GM18868 (cell line): Measurements from ENCODE around the gene WDPCP.

ENCODE experiments used
- ATAC-seq: cut with Tn5 transposase; IDR thresholded peaks from one replicate; pipeline ENCODE4 v1.9.1; 2021; ENCODE audit warnings: mild to moderate bottlenecking, moderate library complexity; ENCODE audit not compliant: unreplicated experiment

Gene WDPCP

DNA sequence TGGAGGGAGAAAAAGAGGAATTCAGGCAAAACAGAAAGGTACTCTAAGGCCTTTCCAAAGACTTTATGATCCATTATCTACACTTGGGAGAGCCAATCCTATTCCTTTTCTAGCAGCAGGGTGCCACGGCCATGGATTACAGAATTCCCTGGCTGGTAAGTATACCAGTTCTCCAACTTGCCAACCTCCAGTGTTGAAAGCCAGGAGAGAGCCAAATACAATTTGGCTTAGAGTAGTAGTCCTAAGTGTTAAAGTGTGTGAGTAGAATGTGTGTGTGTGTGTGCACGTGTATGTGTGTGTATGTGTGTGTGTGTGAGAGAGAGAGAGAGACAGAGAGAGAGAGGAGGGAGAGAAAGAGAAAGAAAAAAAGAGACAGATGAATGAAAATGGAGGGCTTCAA is 43.3 kb downstream of the WDPCP start:
- ATAC-seq = no peak

DNA sequence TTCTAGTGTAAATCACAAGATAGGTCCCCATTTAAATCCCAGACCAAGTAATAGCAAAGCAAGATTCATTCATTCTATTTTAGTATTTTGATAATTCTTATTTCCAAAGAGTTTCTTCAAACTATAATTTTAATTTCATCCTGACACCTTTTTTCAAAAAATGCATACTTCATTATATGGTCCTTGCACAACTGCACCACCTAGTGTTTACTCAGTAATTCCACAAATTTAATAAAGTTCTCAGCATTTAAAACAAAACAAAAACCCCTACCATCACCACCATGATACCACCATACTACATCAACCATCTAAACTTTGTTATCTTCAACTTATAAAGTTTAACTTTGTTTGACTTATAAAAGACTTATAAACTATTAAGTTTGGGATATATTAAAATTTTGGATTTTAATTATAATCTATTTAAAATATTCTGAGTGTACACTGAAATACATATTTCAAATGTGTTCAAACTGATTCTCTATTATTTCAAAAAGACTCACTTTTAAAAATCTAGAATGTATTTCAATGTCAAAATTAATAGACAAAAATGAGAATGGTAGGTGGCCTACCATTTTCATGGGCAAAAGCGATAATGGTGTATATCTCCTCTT is 44.2 kb downstream of the WDPCP start:
- no peak for ATAC-seq

DNA sequence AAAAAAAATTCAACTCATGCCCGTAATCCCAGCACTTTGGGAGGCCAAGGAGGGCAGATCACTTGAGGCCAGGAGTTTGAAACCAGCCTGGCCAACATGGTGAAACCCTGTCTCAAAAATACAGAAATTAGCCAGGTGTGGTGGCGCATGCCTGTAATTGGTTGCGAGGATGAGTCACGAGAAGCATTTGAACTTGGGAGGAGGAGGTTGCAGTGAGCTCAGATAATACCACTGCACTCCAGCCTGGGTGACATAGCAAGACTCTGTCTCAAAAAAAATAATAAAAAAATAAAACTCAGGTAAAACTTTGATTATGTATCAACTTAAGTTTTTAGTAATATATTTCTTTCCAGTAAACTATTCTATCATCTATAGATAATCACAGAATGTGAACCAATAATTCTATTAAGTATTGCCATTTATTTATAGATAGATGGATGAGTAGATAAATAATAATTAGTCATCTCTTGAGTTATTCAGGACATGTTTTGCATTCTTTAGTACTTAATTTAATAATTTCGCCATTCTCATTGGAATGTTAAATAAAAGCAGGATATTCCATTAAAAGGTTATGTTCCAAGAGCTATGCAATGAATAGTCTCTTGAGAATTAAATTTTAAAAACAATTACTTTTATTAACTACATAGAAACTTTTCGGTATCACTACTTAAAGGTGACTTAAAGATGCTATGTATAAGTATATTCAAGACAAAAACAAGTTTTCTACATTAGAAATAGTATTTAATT is 48.7 kb downstream of the WDPCP start:
- ATAC-seq = no peak

DNA sequence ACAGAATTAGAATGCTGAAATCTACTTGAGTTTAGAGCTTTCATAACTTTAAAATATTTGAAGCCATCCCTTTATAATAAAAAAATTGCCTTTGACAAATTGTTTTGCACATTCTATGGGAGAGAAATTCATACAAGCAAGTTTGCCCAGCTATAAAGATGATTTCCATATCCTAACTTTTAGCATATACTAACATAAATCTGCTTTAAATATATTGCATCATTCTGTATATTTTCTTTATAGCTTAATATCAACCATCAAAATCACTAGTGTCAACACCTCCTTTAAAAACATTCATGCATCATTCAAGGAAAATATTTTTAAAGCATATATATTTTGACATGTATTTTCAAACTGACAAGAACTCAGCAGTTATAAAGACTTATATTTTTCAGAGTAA is 49.9 kb downstream of the WDPCP start:
- ATAC-seq = no peak

DNA sequence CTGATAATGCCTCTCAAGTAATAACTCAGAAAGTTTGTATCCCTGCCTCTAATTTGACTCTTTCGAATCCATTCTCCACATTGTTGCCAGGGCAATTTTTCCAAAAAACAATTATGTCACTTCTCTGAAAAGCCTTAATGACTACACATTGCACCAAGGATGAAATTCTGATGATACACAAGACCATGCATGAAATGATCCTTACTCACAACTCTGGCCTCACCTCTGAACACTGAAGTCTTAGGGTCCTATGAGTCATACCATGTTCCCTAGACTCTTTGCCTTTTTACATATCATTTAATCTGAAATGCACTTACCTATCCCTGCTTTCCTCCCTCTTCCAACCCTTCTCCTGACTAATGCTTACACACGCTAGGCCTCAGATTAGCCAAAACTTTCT is 51.0 kb downstream of the WDPCP start:
- ATAC-seq = no peak

DNA sequence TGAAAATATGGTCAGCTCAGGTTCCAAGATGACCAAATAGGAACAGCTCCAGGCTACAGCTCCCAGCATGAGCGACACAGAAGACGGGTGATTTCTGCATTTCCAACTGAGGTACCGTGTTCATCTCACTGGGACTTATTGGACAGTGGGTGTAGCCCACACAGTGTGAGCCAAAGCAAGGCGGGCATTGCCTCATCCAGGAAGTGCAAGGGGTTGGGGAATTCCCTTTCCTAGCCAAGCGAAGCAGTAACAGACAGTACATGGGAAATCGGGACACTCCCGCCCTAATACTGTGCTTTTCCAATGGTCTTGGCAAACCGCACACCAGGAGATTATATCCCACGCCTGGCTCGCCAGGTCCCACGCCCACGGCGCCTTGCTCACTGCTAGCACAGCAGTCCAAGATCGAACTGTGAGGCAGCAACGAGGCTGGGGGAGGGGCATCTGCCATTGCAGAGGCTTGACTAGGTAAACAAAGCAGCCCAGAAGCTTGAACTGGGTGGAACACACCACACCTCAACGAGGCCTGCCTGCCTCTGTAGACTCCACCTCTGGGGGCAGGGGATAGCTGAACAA is 57.5 kb downstream of the WDPCP start:
- ATAC-seq = no peak

DNA sequence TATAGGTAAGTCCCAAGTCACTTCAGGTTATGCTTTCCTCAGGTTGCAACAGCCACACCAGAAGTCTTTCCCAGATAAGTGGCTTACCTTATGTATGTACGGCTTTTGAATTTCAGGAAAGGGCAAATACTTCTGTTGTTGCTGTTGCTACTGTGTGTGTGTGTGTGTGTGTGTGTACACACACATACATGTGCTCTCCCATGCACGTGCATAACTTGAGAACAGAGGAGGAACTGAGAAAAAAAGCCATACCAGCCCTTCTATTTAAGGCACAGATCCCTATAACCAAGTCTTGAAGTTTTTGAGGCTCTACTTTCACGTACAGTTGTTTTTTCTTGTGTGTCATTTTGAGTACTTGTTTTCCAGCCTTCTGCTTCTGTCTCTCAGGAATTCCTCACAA is 62.4 kb downstream of the WDPCP start:
- ATAC-seq = no peak

DNA sequence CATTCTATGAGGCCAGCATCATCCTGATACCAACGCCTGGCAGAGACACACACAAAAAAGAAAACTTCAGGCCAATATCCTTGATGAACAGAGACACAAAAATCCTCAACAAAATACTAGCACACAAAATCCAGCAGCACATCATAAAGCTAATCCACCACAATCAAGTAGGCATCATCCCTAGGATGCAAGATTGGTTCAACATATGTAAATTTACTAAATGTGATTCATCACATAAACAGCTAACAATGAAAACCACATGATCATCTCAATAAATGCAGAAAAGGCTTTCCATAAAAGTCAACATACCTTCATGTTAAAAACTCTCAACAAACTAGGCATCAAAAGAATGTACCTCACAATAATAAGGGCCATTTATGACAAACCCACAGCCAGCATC is 65.3 kb downstream of the WDPCP start:
- ATAC-seq = no peak

DNA sequence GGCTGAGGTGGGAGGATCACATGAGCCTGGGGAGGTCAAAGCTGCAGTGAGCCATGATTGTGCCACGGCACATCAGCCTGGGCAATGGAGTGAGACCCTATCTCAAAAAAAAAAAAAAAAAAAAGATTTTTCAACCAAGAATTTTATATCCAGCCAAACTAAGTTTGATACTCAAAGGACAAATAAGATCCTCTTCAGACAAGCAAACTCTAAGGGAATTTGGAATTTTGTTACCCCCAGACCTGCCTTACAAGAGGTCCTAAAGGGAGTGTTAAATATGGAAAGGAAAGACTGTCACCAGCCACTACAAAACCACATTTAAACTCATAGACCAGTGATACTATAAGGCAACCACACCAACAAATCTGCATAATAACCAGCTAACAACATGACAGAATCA is 67.5 kb downstream of the WDPCP start:
- no peak for ATAC-seq

DNA sequence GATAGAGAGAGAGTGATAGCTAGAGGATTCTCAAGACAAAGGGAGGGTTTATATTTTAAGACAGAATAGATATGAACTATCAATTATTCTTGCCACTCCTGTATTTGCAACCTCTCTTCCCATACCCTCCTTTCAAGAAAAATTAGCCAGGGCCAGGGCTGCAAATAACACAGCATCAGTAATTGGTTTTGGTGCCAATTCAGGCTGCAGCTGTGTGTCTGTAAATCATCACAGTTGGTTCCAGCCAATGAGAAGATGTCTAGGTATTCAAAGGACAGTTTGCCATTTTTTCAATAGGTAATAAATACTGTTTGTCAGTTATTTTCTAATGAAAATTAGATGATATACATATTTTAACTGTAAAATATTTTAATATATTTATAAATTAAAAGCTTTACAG is 73.5 kb downstream of the WDPCP start:
- no peak for ATAC-seq

DNA sequence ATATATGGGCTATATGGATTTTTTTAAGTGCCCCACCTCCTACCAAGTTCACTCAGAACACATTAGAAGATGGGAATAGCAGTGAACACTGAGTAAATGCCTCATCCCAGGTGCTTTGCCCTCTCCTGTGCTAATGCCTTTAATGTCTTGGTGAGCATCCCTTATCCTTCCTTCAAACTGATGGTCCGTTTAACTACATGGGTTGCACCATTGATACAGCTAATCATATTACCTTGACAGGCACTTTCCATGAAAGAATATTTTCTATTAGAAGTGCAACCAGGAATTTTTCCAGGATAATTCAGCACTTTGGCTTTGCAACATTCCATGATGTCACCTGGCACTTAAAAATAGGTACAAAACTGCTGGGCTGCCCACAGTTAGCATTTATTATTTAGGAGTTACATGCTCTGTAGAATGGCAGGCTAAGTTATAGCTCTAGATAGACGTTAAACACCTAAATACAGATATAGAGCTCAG is 74.0 kb downstream of the WDPCP start:
- ATAC-seq = no peak

DNA sequence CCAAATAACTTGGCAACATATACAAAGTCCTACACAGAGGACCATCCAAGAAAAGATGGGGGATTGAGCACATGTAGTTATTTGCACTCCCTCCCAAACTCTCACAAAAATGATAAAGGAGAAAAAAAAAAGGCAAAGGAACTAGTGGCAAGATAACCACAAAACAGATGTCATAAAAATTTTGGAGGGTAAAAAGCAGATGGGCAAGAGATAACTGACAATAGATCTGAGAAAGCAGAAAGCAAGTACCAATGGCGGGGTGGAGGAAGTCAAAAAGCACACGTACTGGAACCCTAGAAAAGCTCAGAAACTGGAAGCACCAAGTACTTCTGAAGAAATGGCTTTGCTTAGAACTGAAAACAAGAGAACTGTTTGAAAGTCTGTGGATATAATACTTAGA is 82.0 kb downstream of the WDPCP start:
- no peak for ATAC-seq

DNA sequence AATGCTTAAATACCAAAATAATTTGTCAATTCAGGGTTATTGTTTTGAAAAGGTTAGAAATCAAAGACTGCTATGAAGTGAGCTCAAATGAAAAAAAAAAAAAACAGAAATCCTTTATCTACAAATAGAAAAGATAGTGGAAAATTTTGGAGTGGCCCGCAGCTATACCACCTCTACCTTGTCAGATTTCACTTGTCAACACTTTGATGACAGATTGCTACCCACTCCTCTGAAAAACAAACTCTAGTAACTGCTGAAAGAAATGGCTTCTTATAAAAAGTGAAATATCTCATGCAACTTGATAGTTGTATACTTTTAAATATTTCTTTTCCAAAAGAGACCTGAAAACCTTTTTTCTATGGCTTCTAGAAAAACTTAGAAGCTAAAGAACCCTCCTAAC is 84.5 kb downstream of the WDPCP start:
- no peak for ATAC-seq

DNA sequence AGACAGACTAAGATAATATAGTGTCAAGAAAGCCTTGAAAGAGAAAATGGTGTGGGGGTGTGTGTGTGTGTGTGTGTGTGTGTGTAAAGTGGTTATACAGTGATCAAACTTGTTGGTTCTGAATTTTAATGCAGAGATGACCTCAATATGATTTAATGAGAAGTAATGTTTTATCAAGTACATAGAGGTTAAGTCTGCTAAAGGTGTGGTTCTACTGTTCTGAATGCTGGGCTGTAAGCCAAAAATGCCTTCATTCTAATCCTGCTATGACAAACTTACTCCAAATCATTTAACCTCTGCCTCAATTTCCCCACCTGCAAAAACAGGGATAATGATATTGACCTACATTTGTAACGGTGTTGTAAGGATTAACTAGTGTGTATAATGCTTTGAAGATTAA is 87.9 kb downstream of the WDPCP start:
- no peak for ATAC-seq

DNA sequence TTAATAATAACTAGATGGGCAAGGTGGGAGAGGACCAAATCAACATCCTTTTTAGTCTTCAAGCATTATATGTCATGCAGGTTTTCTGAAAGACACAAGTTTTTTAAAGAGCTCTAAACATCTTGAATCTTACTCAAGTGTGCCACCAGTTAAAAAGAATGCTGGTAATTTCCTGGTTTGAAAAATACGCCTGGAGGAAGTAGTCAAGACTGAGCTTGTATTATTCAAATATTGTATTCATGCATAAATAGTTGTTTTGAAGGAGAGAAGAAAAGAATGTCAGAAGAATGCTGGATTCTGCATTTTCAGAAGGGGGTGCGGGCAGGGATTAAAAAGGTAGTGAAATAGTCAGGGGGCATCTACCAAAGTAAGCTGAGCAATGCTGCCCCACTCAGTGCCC is 90.7 kb downstream of the WDPCP start:
- ATAC-seq = no peak

DNA sequence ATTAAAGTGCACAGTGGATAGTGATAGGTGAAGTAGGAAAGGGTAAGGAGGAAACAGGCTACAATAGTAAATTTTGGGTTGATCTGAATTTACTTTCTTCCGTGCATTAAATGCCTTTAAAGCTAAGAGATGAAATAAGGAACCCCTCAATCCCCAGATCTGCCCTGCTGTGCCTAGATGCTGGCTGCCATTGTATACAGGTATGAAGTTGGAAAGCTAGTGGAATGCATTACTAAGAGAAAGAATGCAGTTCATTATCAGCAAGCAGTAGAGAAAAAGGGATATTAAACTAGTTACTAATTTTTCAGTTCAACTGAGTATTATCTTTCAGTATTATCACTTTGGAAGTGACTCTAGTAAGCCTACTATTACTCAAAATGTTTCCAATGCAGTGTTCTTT is 93.3 kb downstream of the WDPCP start:
- ATAC-seq = no peak

DNA sequence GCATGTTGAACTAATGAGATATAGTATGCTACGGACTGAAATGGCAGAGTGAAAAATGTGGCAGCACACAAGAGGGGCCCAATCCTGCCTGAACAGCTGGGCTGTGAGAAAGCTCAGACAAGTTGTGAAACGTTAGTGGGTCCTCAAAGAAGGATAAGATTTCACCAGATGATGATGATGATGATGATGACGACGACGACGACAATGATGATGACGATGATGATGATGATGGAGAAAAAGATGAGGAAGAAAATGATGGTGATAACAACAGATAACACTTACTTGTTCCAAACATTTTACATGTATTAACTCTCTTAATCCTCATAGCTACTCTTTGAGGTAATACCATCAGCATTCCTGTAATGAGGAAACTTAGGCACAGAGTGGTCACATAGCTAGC is 94.2 kb downstream of the WDPCP start:
- ATAC-seq = no peak

DNA sequence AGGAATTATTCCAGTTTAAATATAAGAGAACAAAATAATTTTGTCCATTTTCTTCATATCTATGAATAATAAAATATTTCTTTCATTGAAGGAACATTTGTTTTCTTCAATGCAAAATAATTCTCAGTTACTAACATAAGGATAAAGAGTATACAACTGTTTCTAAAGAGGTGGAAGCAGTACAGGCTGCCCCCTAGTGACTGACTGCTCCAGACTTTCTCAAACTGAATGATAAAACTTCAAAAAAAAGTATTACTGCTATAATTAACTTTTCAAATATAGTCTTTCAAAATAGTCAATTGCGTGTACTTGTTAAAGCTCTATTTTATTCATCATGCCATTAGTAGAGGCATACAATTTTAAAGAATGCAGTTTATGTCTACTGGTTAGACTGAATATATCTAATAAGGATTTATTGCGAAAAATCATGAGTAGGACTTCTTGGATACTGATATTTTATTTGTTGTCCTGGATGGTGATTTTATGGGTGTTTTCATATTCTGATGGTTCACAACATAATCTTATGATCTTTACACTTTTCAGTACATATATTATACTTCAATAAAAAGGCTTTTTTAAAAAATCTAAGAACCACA is 100.1 kb downstream of the WDPCP start:
- no peak for ATAC-seq

DNA sequence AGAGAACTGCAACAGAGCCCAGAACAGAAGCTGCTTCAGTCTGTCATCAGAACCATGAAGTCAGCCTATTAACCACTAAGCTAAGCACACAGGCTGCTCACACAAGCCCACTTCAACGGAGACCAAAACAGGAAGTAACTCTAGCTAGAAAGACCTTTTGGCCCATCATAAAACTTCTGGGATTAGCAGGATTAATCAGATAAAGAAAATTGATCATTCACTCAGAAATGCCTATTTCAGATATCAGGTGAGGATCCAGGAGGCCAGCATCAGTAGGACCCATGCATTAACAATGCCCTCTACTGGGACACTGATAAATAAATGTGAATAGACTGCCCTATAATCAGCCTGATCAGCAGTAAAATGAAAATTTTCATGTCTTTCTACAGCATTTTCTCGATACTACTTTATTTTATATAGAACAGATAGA is 101.4 kb downstream of the WDPCP start:
- ATAC-seq = no peak

DNA sequence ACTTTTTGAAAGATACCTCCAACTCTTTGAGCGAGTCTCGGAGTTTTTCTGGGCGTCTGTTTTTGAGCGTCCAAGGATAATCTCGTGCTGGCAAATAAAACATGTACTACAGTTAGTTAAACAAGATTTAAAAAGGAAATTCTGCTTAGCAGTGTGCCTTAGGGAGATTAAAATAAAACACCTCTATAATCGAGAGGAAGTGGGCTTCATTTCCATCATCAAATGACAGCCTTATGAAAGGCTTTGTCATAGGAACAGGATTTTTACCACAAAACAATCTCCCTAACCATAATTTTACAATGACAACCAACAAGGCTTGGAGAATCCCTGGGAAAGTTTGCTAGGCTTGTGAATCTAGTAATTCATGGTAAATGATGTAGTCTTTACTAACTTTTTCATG is 103.4 kb downstream of the WDPCP start:
- no peak for ATAC-seq

DNA sequence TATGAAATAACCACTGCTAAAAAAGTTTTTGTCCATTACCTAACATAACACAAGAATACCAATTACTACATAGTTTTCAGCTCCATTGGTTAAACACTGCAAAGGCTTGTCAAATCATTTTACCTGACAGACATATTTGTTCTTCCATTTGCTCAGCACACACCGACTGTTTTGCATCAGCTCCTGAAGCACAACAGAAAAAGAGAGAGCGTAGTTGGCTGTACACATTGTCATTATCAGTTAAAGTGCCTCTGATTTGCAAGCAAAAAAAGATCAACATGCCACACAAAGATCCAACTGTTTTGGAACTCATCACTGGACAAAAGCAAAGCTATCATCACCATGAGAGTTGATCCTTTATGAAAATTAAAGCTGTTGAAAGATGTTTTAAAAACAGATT is 103.8 kb downstream of the WDPCP start:
- ATAC-seq = no peak

DNA sequence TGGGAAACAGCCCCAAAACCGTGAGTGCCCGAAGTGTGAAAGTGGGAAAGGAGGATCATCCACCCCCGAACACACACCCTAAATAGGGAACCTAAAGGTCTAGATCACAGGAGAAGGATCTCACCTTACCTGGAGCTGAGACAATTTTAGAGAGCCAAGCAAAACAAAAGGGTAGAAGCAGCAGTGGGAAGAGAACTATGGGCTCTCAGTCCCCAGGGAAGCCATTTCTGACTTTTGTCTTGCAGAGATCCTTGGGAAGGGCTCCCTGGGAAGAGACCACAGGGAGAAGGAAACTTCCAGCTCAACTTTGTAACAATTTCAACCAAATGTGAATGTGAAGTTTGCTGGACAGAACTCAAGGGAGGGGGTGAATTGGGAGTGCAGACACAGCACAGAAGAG is 110.6 kb downstream of the WDPCP start:
- no peak for ATAC-seq
